SK-N-SH (cell line): ENCODE results near the gene SARS2. TPM values are rescaled to one million over a fixed set of nuclear protein-coding genes. Genes with fewer than 3 reads are reported as not detected.

Experiments used
- CTCF ChIA-PET: fragments of 300-600, 350-600 bp; formaldehyde crosslinking; extraction: SDS; loops from one replicate; lab custom pipeline; 2021; lab: Yijun Ruan, JAX
- POLR2A ChIA-PET: fragments of 350-600 bp; sonication (Branson Sonifier 250); formaldehyde crosslinking; extraction: SDS; loops from one replicate; lab custom pipeline; 2020; ENCODE audit warnings: antibody characterized with exemption, inconsistent platforms; lab: Yijun Ruan, JAX
- DNase-seq: peaks from one replicate; pipeline ENCODE4 v3.0.0; 2012
- H2AFZ ChIP-seq: fragments of 200-600 bp; sonication (generic); 2 replicates; pipeline ENCODE4 v1.8.1; 2016; ENCODE audit warnings: antibody characterized with exemption, mild to moderate bottlenecking, low read depth
- H3F3A ChIP-seq: fragments of 200-600 bp; sonication (generic); replicated peaks from 2 replicates; pipeline ENCODE3; 2016; ENCODE audit warnings: antibody characterized with exemption, mild to moderate bottlenecking; ENCODE audit not compliant: insufficient read depth
- H3K27ac ChIP-seq, 2 experiments: fragments of 200-500 bp in 1 of 2; fragments of 200-600 bp in 1 of 2; sonication (Bioruptor generic) in 1 of 2; sonication (generic), shearing (Covaris generic) in 1 of 2; 2 replicates each; pipeline versions ENCODE4 v1.5.1 to v1.6.1; 2014 to 2016; ENCODE audit warnings: low read depth in 2 of 2, inconsistent platforms in 1 of 2, low read length in 1 of 2, mild to moderate bottlenecking in 1 of 2, mixed read lengths in 1 of 2
- H3K27me3 ChIP-seq: fragments of 200-600 bp; sonication (generic), shearing (Covaris generic); 2 replicates; pipeline ENCODE4 v1.6.1; 2016; ENCODE audit warnings: mixed run types; ENCODE audit not compliant: insufficient read depth
- H3K36me3 ChIP-seq, 2 experiments: fragments of 200-500 bp in 1 of 2; fragments of 200-600 bp in 1 of 2; sonication (Bioruptor generic) in 1 of 2; sonication (generic) in 1 of 2; replicated peaks in 1 of 2; 2 replicates each; pipeline versions ENCODE3 to v1.5.1; 2014 to 2016; ENCODE audit warnings: low read length in 1 of 2, mild to moderate bottlenecking in 1 of 2; ENCODE audit not compliant: insufficient read depth in 2 of 2, control insufficient read depth in 1 of 2
- H3K4me1 ChIP-seq, 2 experiments: fragments of 200-500 bp in 1 of 2; fragments of 200-600 bp in 1 of 2; sonication (Bioruptor generic) in 1 of 2; sonication (generic), shearing (Covaris generic) in 1 of 2; 2 replicates each; pipeline versions ENCODE4 v1.5.1 to v1.6.1; 2014 to 2016; ENCODE audit warnings: low read depth in 1 of 2, low read length in 1 of 2, mixed run types in 1 of 2; ENCODE audit not compliant: insufficient read depth in 2 of 2, control insufficient read depth in 1 of 2
- H3K4me2 ChIP-seq: fragments of 200-600 bp; sonication (generic), shearing (Covaris generic); 2 replicates; pipeline ENCODE4 v1.6.1; 2017; ENCODE audit warnings: mixed run types
- H3K4me3 ChIP-seq, 2 experiments: fragments of 200-500 bp in 1 of 2; fragments of 200-600 bp in 1 of 2; sonication (Bioruptor generic) in 1 of 2; sonication (generic), shearing (Covaris generic) in 1 of 2; 2 replicates each; pipeline versions ENCODE4 v1.5.1 to v1.8.1; 2014 to 2016; ENCODE audit warnings: low read depth in 2 of 2, inconsistent platforms in 1 of 2, low read length in 1 of 2, mild to moderate bottlenecking in 1 of 2, mixed read lengths in 1 of 2, moderate library complexity in 1 of 2
- H3K79me2 ChIP-seq: fragments of 200-600 bp; sonication (generic); 2 replicates; pipeline ENCODE4 v1.8.1; 2017; ENCODE audit warnings: mild to moderate bottlenecking; ENCODE audit not compliant: insufficient read depth
- H3K9ac ChIP-seq: fragments of 200-600 bp; sonication (generic); 2 replicates; pipeline ENCODE4 v1.6.1; 2017; ENCODE audit warnings: mixed run types
- H3K9me2 ChIP-seq: fragments of 200-600 bp; sonication (generic); 2 replicates; pipeline ENCODE4 v1.6.1; 2017; ENCODE audit warnings: mixed run types
- H3K9me3 ChIP-seq: fragments of 200-600 bp; sonication (generic); 2 replicates; pipeline ENCODE4 v1.6.1; 2017; ENCODE audit warnings: mixed run types, mild to moderate bottlenecking, moderate library complexity
- H4K20me1 ChIP-seq: fragments of 200-600 bp; sonication (generic); 2 replicates; pipeline ENCODE4 v1.6.1; 2017; ENCODE audit warnings: mild to moderate bottlenecking, mixed run types; ENCODE audit not compliant: insufficient read depth
- ELF1 ChIP-seq: IDR thresholded peaks from 2 replicates; pipeline ENCODE4 v1.4.0; 2012
- EZH2phosphoT487 ChIP-seq: fragments of 200-600 bp; sonication (generic); IDR thresholded peaks from 2 replicates; pipeline ENCODE4 v1.6.1; 2017; ENCODE audit warnings: low read depth, mixed run types, mild to moderate bottlenecking, antibody characterized with exemption, moderate library complexity, borderline replicate concordance
- FOXJ3 ChIP-seq: sonication (generic); formaldehyde crosslinking; IDR thresholded peaks from 2 replicates; pipeline ENCODE4 v1.5.1; 2020; ENCODE audit warnings: mild to moderate bottlenecking, missing genetic modification reagents
- GABPA ChIP-seq: IDR thresholded peaks from 2 replicates; pipeline ENCODE4 v1.4.0; 2012; ENCODE audit warnings: low read depth, mild to moderate bottlenecking
- GATA2 ChIP-seq: sonication (generic); formaldehyde crosslinking; IDR thresholded peaks from 2 replicates; pipeline ENCODE4 v1.5.0; 2020; ENCODE audit warnings: mild to moderate bottlenecking, missing genetic modification reagents
- MAX ChIP-seq: IDR thresholded peaks from 2 replicates; pipeline ENCODE4 v1.4.0; 2012; ENCODE audit warnings: low read depth
- MXI1 ChIP-seq: IDR thresholded peaks from 2 replicates; pipeline ENCODE4 v1.6.1; 2012; ENCODE audit warnings: mild to moderate bottlenecking, low read depth, low read length, improper control_type of control experiment
- NFIC ChIP-seq: IDR thresholded peaks from 2 replicates; pipeline ENCODE4 v1.4.0; 2012; ENCODE audit warnings: borderline replicate concordance
- NRF1 ChIP-seq: IDR thresholded peaks from 2 replicates; pipeline ENCODE4 v1.6.1; 2012; ENCODE audit warnings: low read depth, mild to moderate bottlenecking, low read length
- RCOR1 ChIP-seq: fragments of 150-350 bp; IDR thresholded peaks from 2 replicates; pipeline ENCODE4 v1.6.1; 2017; ENCODE audit warnings: antibody characterized with exemption, low read length
- RFX5 ChIP-seq: IDR thresholded peaks from 2 replicates; pipeline ENCODE4 v1.6.1; 2012; ENCODE audit warnings: mild to moderate bottlenecking, improper control_type of control experiment, low read length
- TAF1 ChIP-seq: IDR thresholded peaks from 2 replicates; pipeline ENCODE4 v1.6.1; 2012; ENCODE audit warnings: low read depth, mild to moderate bottlenecking, low read length, moderate library complexity, borderline replicate concordance
- TCF12 ChIP-seq: IDR thresholded peaks from 2 replicates; pipeline ENCODE4 v1.4.0; 2012
- USF1 ChIP-seq: IDR thresholded peaks from 2 replicates; pipeline ENCODE4 v1.4.0; 2012; ENCODE audit warnings: low read depth, borderline replicate concordance
- USF2 ChIP-seq: fragments of 150-350 bp; IDR thresholded peaks from 2 replicates; pipeline ENCODE4 v1.6.1; 2017; ENCODE audit warnings: antibody characterized with exemption, low read length, low read depth, borderline replicate concordance
- YY1 ChIP-seq: IDR thresholded peaks from 2 replicates; pipeline ENCODE4 v1.4.0; 2012; ENCODE audit warnings: low read depth, mild to moderate bottlenecking
- WGBS: methylation state at CpG from one replicate; pipeline ENCODE4 v1.1.6; 2017; ENCODE audit warnings: low lambda C conversion rate; 5-methylcytosine and 5-hydroxymethylcytosine counted together
- polyA plus RNA-seq, 3 experiments: library from polyadenylated mRNA; depleted of rRNA; stranded (reverse); fragments of >200 nt; gene quantifications; 2 replicates each; pipeline ENCODE4 v1.2.3, GENCODE V29; 2012

Gene SARS2
- polyA plus RNA-seq, 1 of the 3 experiments (the other 2 are of a cell fraction) = 36.5 TPM

- 93% methylated on average over 12 of the region's 12 CpGs for WGBS
- H3K27ac ChIP-seq = no peak overlapping the region
- TF ChIP-seq GABPA (no peak), RCOR1 (no peak), GATA2 (CRISPR knock-in tag) (no peak), TAF1 (no peak), MAX (no peak), TCF12 (no peak), YY1 (no peak), FOXJ3 (no peak), ELF1 (no peak), NRF1 (no peak), MXI1 (no peak)
- no peaks in the 10 kb centered on the region for H3K4me1 ChIP-seq
- no peak overlapping the region for H3K9ac ChIP-seq
- no peak for DNase-seq
- H3K4me3 ChIP-seq = no peak overlapping the region
- CTCF ChIA-PET = no interaction called here
- no peaks in the 10 kb centered on the region for H4K20me1 ChIP-seq
- no peaks in the 10 kb centered on the region for H3K9me3 ChIP-seq
- no peak overlapping the region for H2AFZ ChIP-seq
- POLR2A ChIA-PET = no interaction called here
- no peaks in the 10 kb centered on the region for H3K79me2 ChIP-seq
- H3K9me2 ChIP-seq = no peaks in the 10 kb centered on the region
- no peaks in the 10 kb centered on the region for H3K27me3 ChIP-seq
- peaks cover 0 to 9% of the 10 kb centered on the region in 2 experiments for H3K36me3 ChIP-seq
- no peaks in the 10 kb centered on the region for H3F3A ChIP-seq
- H3K4me2 ChIP-seq = no peak overlapping the region
Measured at GRCh38 chr19:38910488-38910887, 20.1 kb downstream of the SARS2 start.

GRCh38 chr19:38908911-38909310, 21.7 kb downstream of the SARS2 start:
- no peaks in the 10 kb centered on the region for H4K20me1 ChIP-seq
- ChIA-PET CTCF (interaction anchor here (0.8 kb wide), 1 partner anchor 21 kb away, joined by 3 read pairs; the partner anchor contains the start of gene SARS2), POLR2A (no interaction called here)
- no peak overlapping the region for H3K4me2 ChIP-seq
- H3F3A ChIP-seq = no peaks in the 10 kb centered on the region
- no peak overlapping the region for H3K4me3 ChIP-seq
- no peak overlapping the region for H3K27ac ChIP-seq
- WGBS = 92% methylated on average over 9 of the region's 10 CpGs
- DNase-seq = no peak
- no peaks in the 10 kb centered on the region for H3K79me2 ChIP-seq
- TF ChIP-seq ELF1 (no peak), RCOR1 (no peak), RFX5 (no peak), MXI1 (no peak)
- no peaks in the 10 kb centered on the region for H3K9me2 ChIP-seq
- H3K36me3 ChIP-seq = peaks cover 0 to 12% of the 10 kb centered on the region in 2 experiments
- H3K9me3 ChIP-seq = no peaks in the 10 kb centered on the region
- no peaks in the 10 kb centered on the region for H3K4me1 ChIP-seq
- H2AFZ ChIP-seq = no peak overlapping the region
- H3K9ac ChIP-seq = no peak overlapping the region
- no peaks in the 10 kb centered on the region for H3K27me3 ChIP-seq

GRCh38 chr19:38907670-38908069, 22.9 kb downstream of the SARS2 start:
- Histone ChIP-seq H4K20me1 (no peaks in the 10 kb centered on the region), H3K4me3 (no peak overlapping the region), H3K27ac (no peak overlapping the region), H3F3A (no peaks in the 10 kb centered on the region), H3K36me3 (peaks cover 0 to 12% of the 10 kb centered on the region in 2 experiments), H3K9ac (no peak overlapping the region), H3K4me2 (no peak overlapping the region), H3K9me2 (no peaks in the 10 kb centered on the region), H3K9me3 (no peaks in the 10 kb centered on the region), H3K27me3 (no peaks in the 10 kb centered on the region), H3K79me2 (peaks cover 10% of the 10 kb centered on the region; the same call in 1 of the 2 replicates), H3K4me1 (no peaks in the 10 kb centered on the region), H2AFZ (no peak overlapping the region)
- ChIA-PET CTCF (interaction anchor here (1.0 to 2.3 kb wide), 2 partner anchors 21 to 22 kb away, joined by 3 to 10 read pairs; partner anchors contain the start of genes MRPS12 and SARS2), POLR2A (no interaction called here)
- no peak for TF ChIP-seq YY1
- TF ChIP-seq GABPA = no peak
- TF ChIP-seq ELF1 = no peak
- TF ChIP-seq TAF1 = no peak
- TF ChIP-seq RFX5 = no peak
- TF ChIP-seq USF2 = no peak
- no peak for TF ChIP-seq FOXJ3
- no peak for TF ChIP-seq EZH2phosphoT487
- TF ChIP-seq USF1 = no peak
- TF ChIP-seq NFIC = no peak
- DNase-seq = no peak
- 95% methylated on average over 12 of the region's 12 CpGs for WGBS
